Measurements from ENCODE around the gene FAM89A. TPM values are rescaled to one million over a fixed set of nuclear protein-coding genes. Genes with fewer than 3 reads are reported as not detected.
"Not testable (repeated sequence)": the region's sequence is repeated elsewhere in the genome, so short reads cannot be mapped to it uniquely, and the experiment has no call there.

FAM89A gene
- total and polyA plus RNA-seq, 4 donors: 3.6 to 11.5 (median 8.0) TPM

- WGBS, 2 donors: 86 to 87% methylated on average over 11 of the region's 11 CpGs
- DNase-seq (no peak), ATAC-seq (ENCODE audit: low FRiP score) (no peak)
- Histone ChIP-seq H3K27ac (ENCODE audit: low read depth in 1 of 2, low read length in 2 of 2) (no peak overlapping the region), H3K4me3 (ENCODE audit: low read length in 2 of 2) (no peak overlapping the region), H3K4me1 (ENCODE audit: control insufficient read depth in 1 of 2, insufficient read depth in 2 of 2, low read length in 2 of 2) (no peaks in the 10 kb centered on the region), H3K9me3 (ENCODE audit: control insufficient read depth, low read length) (no peaks in the 10 kb centered on the region), H3K36me3 (ENCODE audit: control insufficient read depth in 1 of 2, insufficient read depth in 2 of 2, low read length in 1 of 2) (no peaks in the 10 kb centered on the region), H3K27me3 (ENCODE audit: control insufficient read depth in 1 of 2, insufficient read depth in 2 of 2, low read length in 1 of 2) (no peaks in the 10 kb centered on the region)
- intact Hi-C loops (cut with DNase I): no loop called here
Observed at GRCh38 chr1:231062500-231063270, 22.6 kb upstream of the FAM89A start.

GRCh38 chr1:231059566-231060193 is 19.6 kb upstream of the FAM89A start:
- Histone ChIP-seq H3K27ac (ENCODE audit: low read depth in 1 of 2, low read length in 2 of 2) (no peak overlapping the region), H3K4me1 (ENCODE audit: control insufficient read depth in 1 of 2, insufficient read depth in 2 of 2, low read length in 2 of 2) (no peaks in the 10 kb centered on the region), H3K4me3 (ENCODE audit: low read length in 2 of 2) (no peak overlapping the region), H3K9me3 (ENCODE audit: control insufficient read depth, low read length) (peaks cover 4% of the 10 kb centered on the region), H3K36me3 (ENCODE audit: control insufficient read depth in 1 of 2, insufficient read depth in 2 of 2, low read length in 1 of 2) (no peaks in the 10 kb centered on the region), H3K27me3 (ENCODE audit: control insufficient read depth in 1 of 2, insufficient read depth in 2 of 2, low read length in 1 of 2) (peaks cover 0 to 2% of the 10 kb centered on the region in 2 donors)
- no peak for DNase-seq
- intact Hi-C loops (cut with DNase I): no loop called here
- WGBS, 2 donors: 97% methylated on average over 1 of the region's 1 CpG
- no peak for ATAC-seq (ENCODE audit: low FRiP score)

GRCh38 chr1:231058416-231059109 is 18.5 kb upstream of the FAM89A start:
- Histone ChIP-seq H3K4me3 (ENCODE audit: low read length in 2 of 2) (no peak overlapping the region), H3K4me1 (ENCODE audit: control insufficient read depth in 1 of 2, insufficient read depth in 2 of 2, low read length in 2 of 2) (no peaks in the 10 kb centered on the region), H3K36me3 (ENCODE audit: control insufficient read depth in 1 of 2, insufficient read depth in 2 of 2, low read length in 1 of 2) (no peaks in the 10 kb centered on the region), H3K9me3 (ENCODE audit: control insufficient read depth, low read length) (peaks cover 4% of the 10 kb centered on the region), H3K27ac (ENCODE audit: low read depth in 1 of 2, low read length in 2 of 2) (no peak overlapping the region), H3K27me3 (ENCODE audit: control insufficient read depth in 1 of 2, insufficient read depth in 2 of 2, low read length in 1 of 2) (peaks cover 0 to 2% of the 10 kb centered on the region in 2 donors)
- intact Hi-C loops (cut with DNase I): no loop called here
- ATAC-seq (ENCODE audit: low FRiP score) (no peak), DNase-seq (no peak)
- 65 to 69% methylated on average over 8 of the region's 8 CpGs for WGBS, 2 donors

- DNase-seq (no peak), ATAC-seq (ENCODE audit: low FRiP score) (no peak)
- H3K9me3 ChIP-seq (ENCODE audit: control insufficient read depth, low read length): peaks cover 4% of the 10 kb centered on the region
- intact Hi-C loops (cut with DNase I): no loop called here
- no peaks in the 10 kb centered on the region for H3K4me1 ChIP-seq (ENCODE audit: control insufficient read depth in 1 of 2, insufficient read depth in 2 of 2, low read length in 2 of 2)
- H3K36me3 ChIP-seq (ENCODE audit: control insufficient read depth in 1 of 2, insufficient read depth in 2 of 2, low read length in 1 of 2): no peaks in the 10 kb centered on the region
- peaks cover 0 to 2% of the 10 kb centered on the region in 2 donors for H3K27me3 ChIP-seq (ENCODE audit: control insufficient read depth in 1 of 2, insufficient read depth in 2 of 2, low read length in 1 of 2)
- H3K4me3 ChIP-seq (ENCODE audit: low read length in 2 of 2): no peak overlapping the region
- 88 to 91% methylated on average over 3 of the region's 3 CpGs for WGBS, 2 donors
- no peak overlapping the region for H3K27ac ChIP-seq (ENCODE audit: low read depth in 1 of 2, low read length in 2 of 2)
Observed at GRCh38 chr1:231057410-231057809, 17.4 kb upstream of the FAM89A start.

GRCh38 chr1:231055271-231055670 is 15.2 kb upstream of the FAM89A start:
- no peak overlapping the region for H3K27ac ChIP-seq (ENCODE audit: low read depth in 1 of 2, low read length in 2 of 2)
- intact Hi-C loops (cut with DNase I): no loop called here
- H3K27me3 ChIP-seq (ENCODE audit: control insufficient read depth in 1 of 2, insufficient read depth in 2 of 2, low read length in 1 of 2): peaks cover 0 to 2% of the 10 kb centered on the region in 2 donors
- no peak overlapping the region for H3K4me3 ChIP-seq (ENCODE audit: low read length in 2 of 2)
- H3K36me3 ChIP-seq (ENCODE audit: control insufficient read depth in 1 of 2, insufficient read depth in 2 of 2, low read length in 1 of 2): no peaks in the 10 kb centered on the region
- H3K9me3 ChIP-seq (ENCODE audit: control insufficient read depth, low read length): peaks cover 4% of the 10 kb centered on the region
- H3K4me1 ChIP-seq (ENCODE audit: control insufficient read depth in 1 of 2, insufficient read depth in 2 of 2, low read length in 2 of 2): no peaks in the 10 kb centered on the region
- no peak for DNase-seq
- no peak for ATAC-seq (ENCODE audit: low FRiP score)

- DNase-seq (peak in 1 of 2 donors; percentile 56), ATAC-seq (ENCODE audit: low FRiP score) (peak; percentile 54)
- Histone ChIP-seq H3K27ac (ENCODE audit: low read depth in 1 of 2, low read length in 2 of 2) (no peak overlapping the region), H3K9me3 (ENCODE audit: control insufficient read depth, low read length) (peaks cover 4% of the 10 kb centered on the region), H3K27me3 (ENCODE audit: control insufficient read depth in 1 of 2, insufficient read depth in 2 of 2, low read length in 1 of 2) (peaks cover 0 to 2% of the 10 kb centered on the region in 2 donors), H3K36me3 (ENCODE audit: control insufficient read depth in 1 of 2, insufficient read depth in 2 of 2, low read length in 1 of 2) (no peaks in the 10 kb centered on the region), H3K4me3 (ENCODE audit: low read length in 2 of 2) (no peak overlapping the region), H3K4me1 (ENCODE audit: control insufficient read depth in 1 of 2, insufficient read depth in 2 of 2, low read length in 2 of 2) (no peaks in the 10 kb centered on the region)
- WGBS, 2 donors: 3 to 4% methylated on average over 7 of the region's 7 CpGs
- intact Hi-C loops (cut with DNase I): no loop called here
Observed at GRCh38 chr1:231053493-231054162, 13.6 kb upstream of the FAM89A start.

- no peak for DNase-seq
- no peak for ATAC-seq (ENCODE audit: low FRiP score)
- Histone ChIP-seq H3K27me3 (ENCODE audit: control insufficient read depth in 1 of 2, insufficient read depth in 2 of 2, low read length in 1 of 2) (peaks cover 0 to 2% of the 10 kb centered on the region in 2 donors), H3K4me1 (ENCODE audit: control insufficient read depth in 1 of 2, insufficient read depth in 2 of 2, low read length in 2 of 2) (no peaks in the 10 kb centered on the region), H3K27ac (ENCODE audit: low read depth in 1 of 2, low read length in 2 of 2) (no peak overlapping the region), H3K4me3 (ENCODE audit: low read length in 2 of 2) (no peak overlapping the region), H3K9me3 (ENCODE audit: control insufficient read depth, low read length) (peaks cover 4% of the 10 kb centered on the region), H3K36me3 (ENCODE audit: control insufficient read depth in 1 of 2, insufficient read depth in 2 of 2, low read length in 1 of 2) (no peaks in the 10 kb centered on the region)
- WGBS, 2 donors: 95 to 97% methylated on average over 8 of the region's 8 CpGs
- intact Hi-C loops (cut with DNase I): no loop called here
Observed at GRCh38 chr1:231052777-231053176, 12.7 kb upstream of the FAM89A start.

GRCh38 chr1:231050932-231051331 is 10.9 kb upstream of the FAM89A start:
- H3K27me3 ChIP-seq (ENCODE audit: control insufficient read depth in 1 of 2, insufficient read depth in 2 of 2, low read length in 1 of 2); H3K36me3 ChIP-seq (ENCODE audit: control insufficient read depth in 1 of 2, insufficient read depth in 2 of 2, low read length in 1 of 2); ATAC-seq (ENCODE audit: low FRiP score); intact Hi-C loops (cut with DNase I); DNase-seq; H3K4me3 ChIP-seq (ENCODE audit: low read length in 2 of 2); H3K4me1 ChIP-seq (ENCODE audit: control insufficient read depth in 1 of 2, insufficient read depth in 2 of 2, low read length in 2 of 2); H3K27ac ChIP-seq (ENCODE audit: low read depth in 1 of 2, low read length in 2 of 2); H3K9me3 ChIP-seq (ENCODE audit: control insufficient read depth, low read length): not testable (repeated sequence)
- 85 to 86% methylated on average over 9 of the region's 9 CpGs for WGBS, 2 donors

Data from aorta (tissue), 5 donors.